ENCODE results near the gene CACNA2D2. TPM values are rescaled to one million over a fixed set of nuclear protein-coding genes. Genes with fewer than 3 reads are reported as not detected.
A peak's percentile ranks its signal among the peaks of the same experiment; 100 is the strongest.

The CACNA2D2 gene
- polyA plus RNA-seq, 1 of the 3 experiments (the other 2 are of a cell fraction), result 1.1 TPM

- no peaks in the 10 kb centered on the region for H3K9me2 ChIP-seq
- H3F3A ChIP-seq (replicated peaks; ENCODE audit: insufficient read depth), result no peaks in the 10 kb centered on the region
- no peaks in the 10 kb centered on the region for H3K9me3 ChIP-seq
- no peak for DNase-seq
- no peak overlapping the region for H3K4me2 ChIP-seq
- no peaks in the 10 kb centered on the region for H3K27me3 ChIP-seq (ENCODE audit: insufficient read depth)
- ChIA-PET CTCF (interaction anchor here (0.8 to 5.8 kb wide), 2 partner anchors 61 to 184 kb away, joined by 5 to 48 read pairs; no protein-coding TSS in a partner anchor), POLR2A (no interaction called here)
- H3K4me3 ChIP-seq (ENCODE audit: low read depth in 2 of 2, low read length in 1 of 2), result no peak overlapping the region
- H3K79me2 ChIP-seq (ENCODE audit: insufficient read depth), result no peaks in the 10 kb centered on the region
- H3K9ac ChIP-seq, result no peak overlapping the region
- no peaks in the 10 kb centered on the region for H4K20me1 ChIP-seq (ENCODE audit: insufficient read depth)
- H3K27ac ChIP-seq (ENCODE audit: low read depth in 2 of 2, low read length in 1 of 2), result peak overlapping the region in 1 of 2 experiments; percentile 36; a peak in 1 of 4 replicates
- peaks cover 0 to 41% of the 10 kb centered on the region in 2 experiments; a peak in 1 of 4 replicates for H3K4me1 ChIP-seq (ENCODE audit: control insufficient read depth in 1 of 2, insufficient read depth in 2 of 2, low read depth in 1 of 2, low read length in 1 of 2)
- no peak overlapping the region for H2AFZ ChIP-seq (ENCODE audit: low read depth)
- WGBS (ENCODE audit: low lambda C conversion rate), result 34% methylated on average over 4 of the region's 5 CpGs
- TF ChIP-seq FOXM1 (IDR thresholded peaks at IDR 0.05; ENCODE audit: low read depth) (no peak), IRF3 (IDR thresholded peaks at IDR 0.05; ENCODE audit: low read depth, low read length) (no peak), POLR2AphosphoS5 (IDR thresholded peaks at IDR 0.05; ENCODE audit: low read depth, low read length) (no peak), ELF1 (IDR thresholded peaks at IDR 0.05) (no peak), PBX3 (IDR thresholded peaks at IDR 0.05) (no peak), CHD2 (IDR thresholded peaks at IDR 0.05; ENCODE audit: low read length, partially characterized antibody) (no peak), MAX (IDR thresholded peaks at IDR 0.05; ENCODE audit: low read depth) (no peak), GABPA (IDR thresholded peaks at IDR 0.05; ENCODE audit: low read depth) (no peak), RFX5 (IDR thresholded peaks at IDR 0.05; ENCODE audit: low read length) (no peak), MEF2A (IDR thresholded peaks at IDR 0.05; ENCODE audit: borderline replicate concordance, low read depth) (no peak), RCOR1 (IDR thresholded peaks at IDR 0.05; ENCODE audit: low read length) (no peak), RAD21 (IDR thresholded peaks at IDR 0.05; ENCODE audit: low read length) (no peak), YY1 (IDR thresholded peaks at IDR 0.05; ENCODE audit: low read depth) (no peak), FOSL2 (IDR thresholded peaks at IDR 0.05; ENCODE audit: borderline replicate concordance, low read depth) (no peak)
- TF ChIP-seq, protein P1, sequence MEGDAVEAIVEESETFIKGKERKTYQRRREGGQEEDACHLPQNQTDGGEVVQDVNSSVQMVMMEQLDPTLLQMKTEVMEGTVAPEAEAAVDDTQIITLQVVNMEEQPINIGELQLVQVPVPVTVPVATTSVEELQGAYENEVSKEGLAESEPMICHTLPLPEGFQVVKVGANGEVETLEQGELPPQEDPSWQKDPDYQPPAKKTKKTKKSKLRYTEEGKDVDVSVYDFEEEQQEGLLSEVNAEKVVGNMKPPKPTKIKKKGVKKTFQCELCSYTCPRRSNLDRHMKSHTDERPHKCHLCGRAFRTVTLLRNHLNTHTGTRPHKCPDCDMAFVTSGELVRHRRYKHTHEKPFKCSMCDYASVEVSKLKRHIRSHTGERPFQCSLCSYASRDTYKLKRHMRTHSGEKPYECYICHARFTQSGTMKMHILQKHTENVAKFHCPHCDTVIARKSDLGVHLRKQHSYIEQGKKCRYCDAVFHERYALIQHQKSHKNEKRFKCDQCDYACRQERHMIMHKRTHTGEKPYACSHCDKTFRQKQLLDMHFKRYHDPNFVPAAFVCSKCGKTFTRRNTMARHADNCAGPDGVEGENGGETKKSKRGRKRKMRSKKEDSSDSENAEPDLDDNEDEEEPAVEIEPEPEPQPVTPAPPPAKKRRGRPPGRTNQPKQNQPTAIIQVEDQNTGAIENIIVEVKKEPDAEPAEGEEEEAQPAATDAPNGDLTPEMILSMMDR (IDR thresholded peaks at IDR 0.05), result no peak
- TF ChIP-seq, protein P2, sequence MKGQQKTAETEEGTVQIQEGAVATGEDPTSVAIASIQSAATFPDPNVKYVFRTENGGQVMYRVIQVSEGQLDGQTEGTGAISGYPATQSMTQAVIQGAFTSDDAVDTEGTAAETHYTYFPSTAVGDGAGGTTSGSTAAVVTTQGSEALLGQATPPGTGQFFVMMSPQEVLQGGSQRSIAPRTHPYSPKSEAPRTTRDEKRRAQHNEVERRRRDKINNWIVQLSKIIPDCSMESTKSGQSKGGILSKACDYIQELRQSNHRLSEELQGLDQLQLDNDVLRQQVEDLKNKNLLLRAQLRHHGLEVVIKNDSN (IDR thresholded peaks at IDR 0.05; ENCODE audit: borderline replicate concordance, low read depth), result no peak
- no peaks in the 10 kb centered on the region for H3K36me3 ChIP-seq (replicated peaks in 1 of 2; ENCODE audit: control insufficient read depth in 1 of 2, insufficient read depth in 2 of 2, low read length in 1 of 2)
These were observed 137.6 kb downstream of the CACNA2D2 start for GRCh38 chr3:50365842-50366220.

All from SK-N-SH (cell line).